Uterus (tissue), 2 donors: ENCODE results near the gene AGT.

ENCODE experiments used
- POLR2A ChIP-seq, 2 donors: fragments of 450-650 bp; IDR thresholded peaks; one replicate each; pipeline ENCODE4 v1.6.1; 2016; ENCODE audit warnings: antibody characterized with exemption in 2 of 2, mild to moderate bottlenecking in 1 of 2, moderate library complexity in 1 of 2
- TF ChIP-seq, protein P1 (sequence below), 4 experiments: fragments of 200-600 bp in 2 of 4; fragments of 450-650 bp in 2 of 4; sonication (generic) in 2 of 4; IDR thresholded peaks; one replicate each; pipeline ENCODE4 v1.5.1; 2016 to 2019; ENCODE audit warnings: antibody characterized with exemption in 4 of 4, mild to moderate bottlenecking in 2 of 4, moderate library complexity in 1 of 4

DNA sequence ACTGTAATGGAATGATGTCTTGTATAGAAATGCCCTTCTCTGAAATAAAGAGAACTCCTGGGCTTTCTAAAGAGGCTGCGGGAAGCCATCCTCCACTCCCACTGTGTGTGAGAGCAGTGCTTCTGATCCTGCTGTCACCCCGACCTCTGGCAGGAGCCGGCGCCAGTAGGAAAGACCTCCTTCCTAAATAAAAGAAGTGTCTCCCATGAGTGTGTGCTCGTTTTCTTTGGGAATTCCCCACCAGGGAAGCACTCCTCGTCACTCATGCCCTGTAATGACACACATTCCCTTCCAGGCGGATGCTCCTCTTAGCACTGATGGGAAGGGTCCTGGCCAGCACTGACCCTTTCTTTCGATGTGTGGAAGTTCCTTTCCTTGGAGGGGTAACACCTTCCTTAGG lies 20.1 kb downstream of the AGT start:
- TF ChIP-seq POLR2A (IDR thresholded peaks at IDR 0.05): no peak
- TF ChIP-seq, protein P1, sequence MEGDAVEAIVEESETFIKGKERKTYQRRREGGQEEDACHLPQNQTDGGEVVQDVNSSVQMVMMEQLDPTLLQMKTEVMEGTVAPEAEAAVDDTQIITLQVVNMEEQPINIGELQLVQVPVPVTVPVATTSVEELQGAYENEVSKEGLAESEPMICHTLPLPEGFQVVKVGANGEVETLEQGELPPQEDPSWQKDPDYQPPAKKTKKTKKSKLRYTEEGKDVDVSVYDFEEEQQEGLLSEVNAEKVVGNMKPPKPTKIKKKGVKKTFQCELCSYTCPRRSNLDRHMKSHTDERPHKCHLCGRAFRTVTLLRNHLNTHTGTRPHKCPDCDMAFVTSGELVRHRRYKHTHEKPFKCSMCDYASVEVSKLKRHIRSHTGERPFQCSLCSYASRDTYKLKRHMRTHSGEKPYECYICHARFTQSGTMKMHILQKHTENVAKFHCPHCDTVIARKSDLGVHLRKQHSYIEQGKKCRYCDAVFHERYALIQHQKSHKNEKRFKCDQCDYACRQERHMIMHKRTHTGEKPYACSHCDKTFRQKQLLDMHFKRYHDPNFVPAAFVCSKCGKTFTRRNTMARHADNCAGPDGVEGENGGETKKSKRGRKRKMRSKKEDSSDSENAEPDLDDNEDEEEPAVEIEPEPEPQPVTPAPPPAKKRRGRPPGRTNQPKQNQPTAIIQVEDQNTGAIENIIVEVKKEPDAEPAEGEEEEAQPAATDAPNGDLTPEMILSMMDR (IDR thresholded peaks at IDR 0.05): no peak
